ENCODE measurements around the gene PLAGL1.

PLAGL1 gene

GRCh38 chr6:143973097-143973966, 34.7 kb downstream of the PLAGL1 start:
- H3K4me3 ChIP-seq (ENCODE audit: low read depth, low read length, poor library complexity, severe bottlenecking), result no peak overlapping the region
- no peak for TF ChIP-seq CTCF (IDR thresholded peaks at IDR 0.05; ENCODE audit: low read length)
- TF ChIP-seq EZH2 (IDR thresholded peaks at IDR 0.05; ENCODE audit: borderline replicate concordance, low read length), result no peak
- no peak overlapping the region for H3K4me2 ChIP-seq (ENCODE audit: low read length)
- H4K20me1 ChIP-seq (ENCODE audit: insufficient read depth, low read length), result no peaks in the 10 kb centered on the region
- H3K79me2 ChIP-seq (ENCODE audit: insufficient read depth, low read length), result no peaks in the 10 kb centered on the region
- no peak overlapping the region for H3K27ac ChIP-seq (ENCODE audit: low read depth, low read length, poor library complexity, severe bottlenecking)
- H3K4me1 ChIP-seq (ENCODE audit: insufficient read depth, low read length, severe bottlenecking), result no peaks in the 10 kb centered on the region
- no peaks in the 10 kb centered on the region; the same call in 1 of the 2 replicates for H3K9me2 ChIP-seq (ENCODE audit: low read depth, low read length)
- H3K9me3 ChIP-seq (ENCODE audit: low read length), result no peaks in the 10 kb centered on the region
- no peak overlapping the region for H3K9ac ChIP-seq (ENCODE audit: low read length)
- no peaks in the 10 kb centered on the region for H3F3A ChIP-seq (ENCODE audit: insufficient read depth, low read length)
- no peaks in the 10 kb centered on the region for H3K27me3 ChIP-seq (ENCODE audit: insufficient read depth, low read length)
- H2AFZ ChIP-seq (ENCODE audit: low read length), result no peak overlapping the region
- no peaks in the 10 kb centered on the region for H3K36me3 ChIP-seq (ENCODE audit: insufficient read depth, low read length)

GRCh38 chr6:143971482-143972205, 36.4 kb downstream of the PLAGL1 start:
- Histone ChIP-seq H3K79me2 (ENCODE audit: insufficient read depth, low read length) (no peaks in the 10 kb centered on the region), H4K20me1 (ENCODE audit: insufficient read depth, low read length) (no peaks in the 10 kb centered on the region), H3K4me1 (ENCODE audit: insufficient read depth, low read length, severe bottlenecking) (no peaks in the 10 kb centered on the region), H3K27me3 (ENCODE audit: insufficient read depth, low read length) (no peaks in the 10 kb centered on the region), H3K4me3 (ENCODE audit: low read depth, low read length, poor library complexity, severe bottlenecking) (no peak overlapping the region), H3F3A (ENCODE audit: insufficient read depth, low read length) (no peaks in the 10 kb centered on the region), H3K9me3 (ENCODE audit: low read length) (no peaks in the 10 kb centered on the region), H3K4me2 (ENCODE audit: low read length) (no peak overlapping the region), H3K9ac (ENCODE audit: low read length) (no peak overlapping the region), H3K36me3 (ENCODE audit: insufficient read depth, low read length) (no peaks in the 10 kb centered on the region), H3K9me2 (ENCODE audit: low read depth, low read length) (no peaks in the 10 kb centered on the region; the same call in 1 of the 2 replicates), H2AFZ (ENCODE audit: low read length) (no peak overlapping the region), H3K27ac (ENCODE audit: low read depth, low read length, poor library complexity, severe bottlenecking) (no peak overlapping the region)
- TF ChIP-seq CTCF (IDR thresholded peaks at IDR 0.05; ENCODE audit: low read length) (no peak), EZH2 (IDR thresholded peaks at IDR 0.05; ENCODE audit: borderline replicate concordance, low read length) (no peak)

- Histone ChIP-seq H3K4me1 (ENCODE audit: insufficient read depth, low read length, severe bottlenecking) (no peaks in the 10 kb centered on the region), H3K79me2 (ENCODE audit: insufficient read depth, low read length) (no peaks in the 10 kb centered on the region), H3K9me2 (ENCODE audit: low read depth, low read length) (no peaks in the 10 kb centered on the region; the same call in 1 of the 2 replicates), H4K20me1 (ENCODE audit: insufficient read depth, low read length) (no peaks in the 10 kb centered on the region), H3K27me3 (ENCODE audit: insufficient read depth, low read length) (no peaks in the 10 kb centered on the region), H3K9me3 (ENCODE audit: low read length) (no peaks in the 10 kb centered on the region), H3K4me3 (ENCODE audit: low read depth, low read length, poor library complexity, severe bottlenecking) (no peak overlapping the region), H2AFZ (ENCODE audit: low read length) (no peak overlapping the region), H3K36me3 (ENCODE audit: insufficient read depth, low read length) (no peaks in the 10 kb centered on the region), H3K27ac (ENCODE audit: low read depth, low read length, poor library complexity, severe bottlenecking) (no peak overlapping the region), H3F3A (ENCODE audit: insufficient read depth, low read length) (no peaks in the 10 kb centered on the region), H3K4me2 (ENCODE audit: low read length) (no peak overlapping the region), H3K9ac (ENCODE audit: low read length) (no peak overlapping the region)
- TF ChIP-seq CTCF (IDR thresholded peaks at IDR 0.05; ENCODE audit: low read length) (no peak), EZH2 (IDR thresholded peaks at IDR 0.05; ENCODE audit: borderline replicate concordance, low read length) (no peak)
These were observed 37.4 kb downstream of the PLAGL1 start for GRCh38 chr6:143970456-143971218.
